ENCODE measurements around the gene CYP8B1.

- TF ChIP-seq, protein P1, sequence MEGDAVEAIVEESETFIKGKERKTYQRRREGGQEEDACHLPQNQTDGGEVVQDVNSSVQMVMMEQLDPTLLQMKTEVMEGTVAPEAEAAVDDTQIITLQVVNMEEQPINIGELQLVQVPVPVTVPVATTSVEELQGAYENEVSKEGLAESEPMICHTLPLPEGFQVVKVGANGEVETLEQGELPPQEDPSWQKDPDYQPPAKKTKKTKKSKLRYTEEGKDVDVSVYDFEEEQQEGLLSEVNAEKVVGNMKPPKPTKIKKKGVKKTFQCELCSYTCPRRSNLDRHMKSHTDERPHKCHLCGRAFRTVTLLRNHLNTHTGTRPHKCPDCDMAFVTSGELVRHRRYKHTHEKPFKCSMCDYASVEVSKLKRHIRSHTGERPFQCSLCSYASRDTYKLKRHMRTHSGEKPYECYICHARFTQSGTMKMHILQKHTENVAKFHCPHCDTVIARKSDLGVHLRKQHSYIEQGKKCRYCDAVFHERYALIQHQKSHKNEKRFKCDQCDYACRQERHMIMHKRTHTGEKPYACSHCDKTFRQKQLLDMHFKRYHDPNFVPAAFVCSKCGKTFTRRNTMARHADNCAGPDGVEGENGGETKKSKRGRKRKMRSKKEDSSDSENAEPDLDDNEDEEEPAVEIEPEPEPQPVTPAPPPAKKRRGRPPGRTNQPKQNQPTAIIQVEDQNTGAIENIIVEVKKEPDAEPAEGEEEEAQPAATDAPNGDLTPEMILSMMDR (IDR thresholded peaks at IDR 0.05): no peak
- TF ChIP-seq POLR2A (IDR thresholded peaks at IDR 0.05): no peak
These were observed 35.9 kb upstream of the CYP8B1 start for GRCh38 chr3:42911551-42911950.

Data from esophagus squamous epithelium (tissue), 4 donors.